SU-DHL-6 (cell line): Measurements from ENCODE around the gene TLL2.

ENCODE experiments used
- H2AFZ ChIP-seq: fragments of 200-600 bp; sonication (generic); 2 replicates; pipeline ENCODE4 v1.6.1; 2014; ENCODE audit warnings: low read depth, mild to moderate bottlenecking, moderate library complexity, mixed read lengths, antibody characterized with exemption, low read length; ENCODE audit not compliant: severe bottlenecking
- H3F3A ChIP-seq: fragments of 200-600 bp; shearing (Covaris generic); 2 replicates; pipeline ENCODE4 v1.6.0; 2016; ENCODE audit warnings: antibody characterized with exemption, mild to moderate bottlenecking; ENCODE audit not compliant: insufficient read depth
- H3K27ac ChIP-seq: fragments of 200-600 bp; sonication (generic); 2 replicates; pipeline ENCODE4 v1.5.1; 2016; ENCODE audit warnings: low read depth, mild to moderate bottlenecking, low read length, moderate library complexity, mixed read lengths
- H3K27me3 ChIP-seq: fragments of 200-600 bp; sonication (generic), shearing (Covaris generic); 2 replicates; pipeline ENCODE4 v1.6.0; 2014; ENCODE audit warnings: mild to moderate bottlenecking, low read length
- H3K36me3 ChIP-seq: fragments of 200-600 bp; sonication (generic); 2 replicates; pipeline ENCODE4 v1.6.1; 2014; ENCODE audit warnings: mild to moderate bottlenecking, low read length, mixed read lengths
- H3K4me2 ChIP-seq: fragments of 300-600, 200-600 bp; shearing (Covaris generic), sonication (generic); 2 replicates; pipeline ENCODE4 v1.6.0; 2014; ENCODE audit warnings: low read length, low read depth, mild to moderate bottlenecking; ENCODE audit not compliant: poor library complexity, severe bottlenecking
- H3K4me3 ChIP-seq: fragments of 200-600 bp; sonication (generic); 2 replicates; pipeline ENCODE4 v1.5.1; 2014; ENCODE audit warnings: antibody characterized with exemption, low read length, mild to moderate bottlenecking, mixed read lengths; ENCODE audit not compliant: insufficient read depth, poor library complexity, severe bottlenecking
- H3K79me2 ChIP-seq: fragments of 200-600 bp; sonication (generic); 2 replicates; pipeline ENCODE4 v1.6.1; 2014; ENCODE audit warnings: mild to moderate bottlenecking, low read length, moderate library complexity; ENCODE audit not compliant: insufficient read depth
- H3K9ac ChIP-seq: fragments of 200-600 bp; sonication (generic); 2 replicates; pipeline ENCODE4 v1.7.0; 2014; ENCODE audit warnings: mild to moderate bottlenecking, low read length
- H3K9me2 ChIP-seq: fragments of 200-600 bp; sonication (generic); replicated peaks from 2 replicates; pipeline ENCODE4 v1.6.1; 2014; ENCODE audit warnings: low read length; ENCODE audit not compliant: insufficient read depth
- H3K9me3 ChIP-seq: fragments of 200-600 bp; sonication (generic); 2 replicates; pipeline ENCODE4 v1.6.1; 2014; ENCODE audit warnings: low read length, mixed read lengths; ENCODE audit not compliant: insufficient read depth
- H4K20me1 ChIP-seq: fragments of 200-600 bp; sonication (generic); 2 replicates; pipeline ENCODE4 v1.6.1; 2014; ENCODE audit warnings: low read depth, mild to moderate bottlenecking, antibody characterized with exemption, low read length, moderate library complexity, mixed read lengths
- CTCF ChIP-seq: fragments of 200-600 bp; sonication (generic); IDR thresholded peaks from one replicate; pipeline ENCODE4 v1.5.1; 2017; ENCODE audit warnings: antibody characterized with exemption, mild to moderate bottlenecking, low read length, moderate library complexity; ENCODE audit not compliant: insufficient read depth, poor library complexity, severe bottlenecking
- EZH2phosphoT487 ChIP-seq: fragments of 200-600 bp; sonication (generic), shearing (Covaris generic); conservative IDR thresholded peaks from 2 replicates; pipeline ENCODE4 v1.6.1; 2018; ENCODE audit warnings: mild to moderate bottlenecking, antibody characterized with exemption, low read length, moderate library complexity, mixed read lengths

The TLL2 gene

GRCh38 chr10:96494694-96495093 lies 19.0 kb downstream of the TLL2 start:
- Histone ChIP-seq H3K36me3 (no peaks in the 10 kb centered on the region), H3K9me2 (no peaks in the 10 kb centered on the region), H3F3A (no peaks in the 10 kb centered on the region), H3K27ac (no peak overlapping the region), H3K4me2 (no peak overlapping the region), H3K9ac (no peak overlapping the region), H4K20me1 (no peaks in the 10 kb centered on the region), H2AFZ (no peak overlapping the region), H3K79me2 (no peaks in the 10 kb centered on the region), H3K4me3 (no peak overlapping the region), H3K9me3 (no peaks in the 10 kb centered on the region), H3K27me3 (no peaks in the 10 kb centered on the region)
- TF ChIP-seq CTCF (no peak), EZH2phosphoT487 (no peak)

- no peaks in the 10 kb centered on the region for H3K27me3 ChIP-seq
- no peak overlapping the region for H3K4me2 ChIP-seq
- no peaks in the 10 kb centered on the region for H3F3A ChIP-seq
Observed at GRCh38 chr10:96493871-96494525, 19.7 kb downstream of the TLL2 start.

DNA sequence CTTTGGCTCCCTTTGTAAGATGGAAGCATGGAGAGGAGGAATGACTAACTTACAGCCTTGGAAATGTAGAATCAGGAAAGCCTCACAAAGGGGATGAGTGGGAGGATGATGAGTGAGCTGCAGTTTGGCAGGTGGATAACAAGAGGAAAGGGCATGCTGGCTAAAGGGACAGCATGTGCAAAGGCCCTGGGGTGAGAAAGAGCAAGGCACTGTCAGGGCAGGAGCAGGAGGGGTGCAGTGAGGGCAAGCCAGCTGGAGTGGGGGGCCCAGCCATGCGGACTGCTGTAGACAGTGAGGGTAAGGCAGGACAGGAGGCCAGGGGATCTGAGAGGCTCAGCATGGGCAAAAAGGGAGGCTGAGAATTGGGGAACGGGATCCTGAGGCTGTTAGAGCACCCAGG lies 20.5 kb downstream of the TLL2 start:
- Histone ChIP-seq H3F3A (no peaks in the 10 kb centered on the region), H3K9me2 (no peaks in the 10 kb centered on the region), H3K27me3 (no peaks in the 10 kb centered on the region), H3K4me3 (no peak overlapping the region), H3K27ac (no peak overlapping the region), H3K9ac (no peak overlapping the region), H4K20me1 (no peaks in the 10 kb centered on the region), H3K4me2 (no peak overlapping the region), H3K9me3 (no peaks in the 10 kb centered on the region), H2AFZ (no peak overlapping the region), H3K36me3 (no peaks in the 10 kb centered on the region), H3K79me2 (no peaks in the 10 kb centered on the region)
- no peak for TF ChIP-seq EZH2phosphoT487
- no peak for TF ChIP-seq CTCF

More at GRCh38 chr10:96493871-96494525, 19.7 kb downstream of the TLL2 start:
- H3K9me2 ChIP-seq, result no peaks in the 10 kb centered on the region
- H4K20me1 ChIP-seq, result no peaks in the 10 kb centered on the region
- no peak overlapping the region for H3K27ac ChIP-seq
- no peaks in the 10 kb centered on the region for H3K9me3 ChIP-seq
- no peaks in the 10 kb centered on the region for H3K79me2 ChIP-seq
- TF ChIP-seq CTCF (no peak), EZH2phosphoT487 (no peak)
- no peaks in the 10 kb centered on the region for H3K36me3 ChIP-seq
- no peak overlapping the region for H2AFZ ChIP-seq
- no peak overlapping the region for H3K4me3 ChIP-seq
- no peak overlapping the region for H3K9ac ChIP-seq
